HL-60 (cell line): ENCODE data around the gene UGT1A5.

Source experiments
- CTCF ChIP-seq: IDR thresholded peaks from one replicate; pipeline ENCODE4 v1.5.1; 2011; ENCODE audit warnings: low read length, control low read depth, inconsistent platforms; ENCODE audit not compliant: insufficient read depth
- REST ChIP-seq: IDR thresholded peaks from 2 replicates; pipeline ENCODE4 v1.6.1; 2012; ENCODE audit warnings: low read depth; ENCODE audit not compliant: insufficient replicate concordance
- SPI1 ChIP-seq: IDR thresholded peaks from 2 replicates; pipeline ENCODE4 v1.6.1; 2012; ENCODE audit warnings: low read depth, mild to moderate bottlenecking, borderline replicate concordance

- no peak for TF ChIP-seq CTCF
- no peak for TF ChIP-seq SPI1
- no peak for TF ChIP-seq REST
Observed at GRCh38 chr2:233772153-233772552, 59.4 kb downstream of the UGT1A5 start.
